SK-N-SH (cell line): Measurements from ENCODE around the gene TBX15.

Experiments used
- CHD2 ChIP-seq: fragments of 150-350 bp; IDR thresholded peaks from 2 replicates; pipeline ENCODE4 v1.6.1; 2018; ENCODE audit warnings: low read length; ENCODE audit not compliant: partially characterized antibody
- CTCF ChIP-seq: fragments of 200-600 bp; sonication (generic); IDR thresholded peaks from 2 replicates; pipeline ENCODE4 v1.6.1; 2017; ENCODE audit warnings: antibody characterized with exemption, mild to moderate bottlenecking, moderate library complexity
- GABPA ChIP-seq: IDR thresholded peaks from 2 replicates; pipeline ENCODE4 v1.4.0; 2012; ENCODE audit warnings: low read depth, mild to moderate bottlenecking
- NRF1 ChIP-seq: IDR thresholded peaks from 2 replicates; pipeline ENCODE4 v1.6.1; 2012; ENCODE audit warnings: low read depth, mild to moderate bottlenecking, low read length
- POLR2AphosphoS5 ChIP-seq: IDR thresholded peaks from 2 replicates; pipeline ENCODE4 v1.6.1; 2012; ENCODE audit warnings: low read depth, low read length
- RAD21 ChIP-seq: IDR thresholded peaks from 2 replicates; pipeline ENCODE4 v1.6.1; 2012; ENCODE audit warnings: mild to moderate bottlenecking, low read length
- RCOR1 ChIP-seq: fragments of 150-350 bp; IDR thresholded peaks from 2 replicates; pipeline ENCODE4 v1.6.1; 2017; ENCODE audit warnings: antibody characterized with exemption, low read length
- RXRA ChIP-seq: IDR thresholded peaks from 2 replicates; pipeline ENCODE4 v1.4.0; 2012; ENCODE audit warnings: low read depth, mild to moderate bottlenecking, borderline replicate concordance
- TAF1 ChIP-seq: IDR thresholded peaks from 2 replicates; pipeline ENCODE4 v1.6.1; 2012; ENCODE audit warnings: low read depth, mild to moderate bottlenecking, low read length, moderate library complexity, borderline replicate concordance
- USF2 ChIP-seq: fragments of 150-350 bp; IDR thresholded peaks from 2 replicates; pipeline ENCODE4 v1.6.1; 2017; ENCODE audit warnings: antibody characterized with exemption, low read length, low read depth, borderline replicate concordance
- TF ChIP-seq, protein P1 (sequence below): IDR thresholded peaks from 2 replicates; pipeline ENCODE4 v1.6.1; 2012; ENCODE audit warnings: mild to moderate bottlenecking, low read depth, low read length, moderate library complexity
- TF ChIP-seq, protein P2 (sequence below): IDR thresholded peaks from 2 replicates; pipeline ENCODE4 v1.4.0; 2012; ENCODE audit warnings: low read depth

- TF ChIP-seq CTCF (no peak), RXRA (no peak), RCOR1 (no peak), CHD2 (no peak), POLR2AphosphoS5 (no peak), RAD21 (no peak), TAF1 (no peak), USF2 (no peak), GABPA (no peak), NRF1 (no peak)
- TF ChIP-seq, protein P1, sequence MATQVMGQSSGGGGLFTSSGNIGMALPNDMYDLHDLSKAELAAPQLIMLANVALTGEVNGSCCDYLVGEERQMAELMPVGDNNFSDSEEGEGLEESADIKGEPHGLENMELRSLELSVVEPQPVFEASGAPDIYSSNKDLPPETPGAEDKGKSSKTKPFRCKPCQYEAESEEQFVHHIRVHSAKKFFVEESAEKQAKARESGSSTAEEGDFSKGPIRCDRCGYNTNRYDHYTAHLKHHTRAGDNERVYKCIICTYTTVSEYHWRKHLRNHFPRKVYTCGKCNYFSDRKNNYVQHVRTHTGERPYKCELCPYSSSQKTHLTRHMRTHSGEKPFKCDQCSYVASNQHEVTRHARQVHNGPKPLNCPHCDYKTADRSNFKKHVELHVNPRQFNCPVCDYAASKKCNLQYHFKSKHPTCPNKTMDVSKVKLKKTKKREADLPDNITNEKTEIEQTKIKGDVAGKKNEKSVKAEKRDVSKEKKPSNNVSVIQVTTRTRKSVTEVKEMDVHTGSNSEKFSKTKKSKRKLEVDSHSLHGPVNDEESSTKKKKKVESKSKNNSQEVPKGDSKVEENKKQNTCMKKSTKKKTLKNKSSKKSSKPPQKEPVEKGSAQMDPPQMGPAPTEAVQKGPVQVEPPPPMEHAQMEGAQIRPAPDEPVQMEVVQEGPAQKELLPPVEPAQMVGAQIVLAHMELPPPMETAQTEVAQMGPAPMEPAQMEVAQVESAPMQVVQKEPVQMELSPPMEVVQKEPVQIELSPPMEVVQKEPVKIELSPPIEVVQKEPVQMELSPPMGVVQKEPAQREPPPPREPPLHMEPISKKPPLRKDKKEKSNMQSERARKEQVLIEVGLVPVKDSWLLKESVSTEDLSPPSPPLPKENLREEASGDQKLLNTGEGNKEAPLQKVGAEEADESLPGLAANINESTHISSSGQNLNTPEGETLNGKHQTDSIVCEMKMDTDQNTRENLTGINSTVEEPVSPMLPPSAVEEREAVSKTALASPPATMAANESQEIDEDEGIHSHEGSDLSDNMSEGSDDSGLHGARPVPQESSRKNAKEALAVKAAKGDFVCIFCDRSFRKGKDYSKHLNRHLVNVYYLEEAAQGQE, result no peak
- TF ChIP-seq, protein P2, sequence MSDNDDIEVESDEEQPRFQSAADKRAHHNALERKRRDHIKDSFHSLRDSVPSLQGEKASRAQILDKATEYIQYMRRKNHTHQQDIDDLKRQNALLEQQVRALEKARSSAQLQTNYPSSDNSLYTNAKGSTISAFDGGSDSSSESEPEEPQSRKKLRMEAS, result no peak
Observed at GRCh38 chr1:118862755-118863154, 125.4 kb downstream of the TBX15 start.
